Measurements from ENCODE around the gene LRMDA. TPM values are rescaled to one million over a fixed set of nuclear protein-coding genes. Genes with fewer than 3 reads are reported as not detected.

Gene LRMDA
- total RNA-seq: under 0.01 and 0.64 TPM in 2 replicates

- H3K4me3 ChIP-seq (ENCODE audit: low read depth, low read length): no peak within 1 kb of the TSS
- no peak for DNase-seq (ENCODE audit: low read depth)
- no peak for TF ChIP-seq CTCF (IDR thresholded peaks at IDR 0.05; ENCODE audit: insufficient read depth, low read depth, low read length)
Observed at GRCh38 chr10:75431180-75432111, at the start of gene LRMDA. TSS of gene LRMDA (plus strand) at chr10:75431624.

GRCh38 chr10:75386128-75386527, 45.3 kb upstream of the LRMDA start:
- TF ChIP-seq CTCF (IDR thresholded peaks at IDR 0.05; ENCODE audit: insufficient read depth, low read depth, low read length): no peak
- no peak for DNase-seq (ENCODE audit: low read depth)
- no peak overlapping the region for H3K4me3 ChIP-seq (ENCODE audit: low read depth, low read length)

GRCh38 chr10:75388082-75388481, 43.3 kb upstream of the LRMDA start:
- no peak for DNase-seq (ENCODE audit: low read depth)
- no peak for TF ChIP-seq CTCF (IDR thresholded peaks at IDR 0.05; ENCODE audit: insufficient read depth, low read depth, low read length)

GRCh38 chr10:75390178-75390577, 41.2 kb upstream of the LRMDA start:
- H3K4me3 ChIP-seq (ENCODE audit: low read depth, low read length): no peak overlapping the region
- no peak for TF ChIP-seq CTCF (IDR thresholded peaks at IDR 0.05; ENCODE audit: insufficient read depth, low read depth, low read length)
- no peak for DNase-seq (ENCODE audit: low read depth)

More at GRCh38 chr10:75388082-75388481, 43.3 kb upstream of the LRMDA start:
- no peak overlapping the region for H3K4me3 ChIP-seq (ENCODE audit: low read depth, low read length)

- TF ChIP-seq CTCF (IDR thresholded peaks at IDR 0.05; ENCODE audit: insufficient read depth, low read depth, low read length): no peak
- H3K4me3 ChIP-seq (ENCODE audit: low read depth, low read length): no peak overlapping the region
- DNase-seq (ENCODE audit: low read depth): no peak
Observed at GRCh38 chr10:75392271-75392670, 39.2 kb upstream of the LRMDA start.

GRCh38 chr10:75392744-75393143, 38.7 kb upstream of the LRMDA start:
- no peak for DNase-seq (ENCODE audit: low read depth)
- H3K4me3 ChIP-seq (ENCODE audit: low read depth, low read length): no peak overlapping the region

More at GRCh38 chr10:75392744-75393143, 38.7 kb upstream of the LRMDA start:
- no peak for TF ChIP-seq CTCF (IDR thresholded peaks at IDR 0.05; ENCODE audit: insufficient read depth, low read depth, low read length)

Data from fibroblast of villous mesenchyme (primary cell).